Osteocyte (in vitro differentiated cells): Measurements from ENCODE around the gene ACTR1A. TPM values are rescaled to one million over a fixed set of nuclear protein-coding genes. Genes with fewer than 3 reads are reported as not detected.

Experiments used
- DNase-seq: peaks from one replicate; pipeline ENCODE4 v3.0.0; 2021; ENCODE audit warnings: mixed read lengths; ENCODE audit not compliant: unreplicated experiment; ENCODE audit errors: extremely low spot score
- H3K27ac Mint-ChIP-seq: one replicate; pipeline ENCODE4 v1.8.0; 2021; ENCODE audit warnings: mild to moderate bottlenecking, mixed read lengths; ENCODE audit not compliant: unreplicated experiment
- H3K27me3 Mint-ChIP-seq: one replicate; pipeline ENCODE4 v1.8.0; 2021; ENCODE audit warnings: mixed read lengths; ENCODE audit not compliant: unreplicated experiment
- H3K36me3 Mint-ChIP-seq: one replicate; pipeline ENCODE4 v1.8.0; 2021; ENCODE audit warnings: mixed read lengths; ENCODE audit not compliant: unreplicated experiment
- H3K4me1 Mint-ChIP-seq: one replicate; pipeline ENCODE4 v1.8.0; 2021; ENCODE audit warnings: mixed read lengths; ENCODE audit not compliant: unreplicated experiment
- H3K4me3 Mint-ChIP-seq: one replicate; pipeline ENCODE4 v1.8.0; 2021; ENCODE audit warnings: mild to moderate bottlenecking, moderate library complexity, mixed read lengths; ENCODE audit not compliant: unreplicated experiment
- H3K9me3 Mint-ChIP-seq: one replicate; pipeline ENCODE4 v1.8.0; 2021; ENCODE audit warnings: mixed read lengths; ENCODE audit not compliant: unreplicated experiment
- CTCF ChIP-seq: fragments of 200-600 bp; sonication (generic); IDR thresholded peaks from 2 replicates; pipeline ENCODE4 v1.5.0; 2021; ENCODE audit warnings: antibody characterized with exemption, mild to moderate bottlenecking, moderate library complexity
- microRNA-seq: library from miRNA; unstranded; fragments of <30 nt; microRNA quantifications from one replicate; pipeline ENCODE4 v1.1.0, GENCODE V29; 2020; ENCODE audit not compliant: unreplicated experiment
- total RNA-seq: library from RNA; stranded (reverse); gene quantifications from 2 replicates; pipeline ENCODE4 v1.2.1, GENCODE V29; 2021

ACTR1A gene
- total RNA-seq, 1 donor from 2014 or later, result 123 TPM

- H3K27me3 Mint-ChIP-seq, result peaks cover 13% of the 10 kb centered on the region
- no peaks in the 10 kb centered on the region for H3K9me3 Mint-ChIP-seq
- no peaks in the 10 kb centered on the region for H3K36me3 Mint-ChIP-seq
- H3K27ac Mint-ChIP-seq, result peak within 1 kb of the TSS; percentile 89
- no peak for TF ChIP-seq CTCF
- H3K4me1 Mint-ChIP-seq, result peaks cover 17% of the 10 kb centered on the region
- DNase-seq, result peak; percentile 98
- peak within 1 kb of the TSS; percentile 92 for H3K4me3 Mint-ChIP-seq
Observed at GRCh38 chr10:102432162-102432950, 70.2 kb downstream of the ACTR1A start, which contains the start of gene CUEDC2. TSS of gene CUEDC2 (minus strand) at chr10:102432574. CDS start at chr10:102425188, 7,386 bp downstream.

- Mint-ChIP-seq H3K27me3 (peaks cover 10% of the 10 kb centered on the region), H3K4me3 (peak overlapping the region; percentile 92), H3K9me3 (no peaks in the 10 kb centered on the region), H3K36me3 (no peaks in the 10 kb centered on the region), H3K27ac (peak overlapping the region; percentile 89), H3K4me1 (peaks cover 17% of the 10 kb centered on the region)
- TF ChIP-seq CTCF, result no peak
- DNase-seq, result no peak
Observed at GRCh38 chr10:102431452-102432124, 70.9 kb downstream of the ACTR1A start.

DNA sequence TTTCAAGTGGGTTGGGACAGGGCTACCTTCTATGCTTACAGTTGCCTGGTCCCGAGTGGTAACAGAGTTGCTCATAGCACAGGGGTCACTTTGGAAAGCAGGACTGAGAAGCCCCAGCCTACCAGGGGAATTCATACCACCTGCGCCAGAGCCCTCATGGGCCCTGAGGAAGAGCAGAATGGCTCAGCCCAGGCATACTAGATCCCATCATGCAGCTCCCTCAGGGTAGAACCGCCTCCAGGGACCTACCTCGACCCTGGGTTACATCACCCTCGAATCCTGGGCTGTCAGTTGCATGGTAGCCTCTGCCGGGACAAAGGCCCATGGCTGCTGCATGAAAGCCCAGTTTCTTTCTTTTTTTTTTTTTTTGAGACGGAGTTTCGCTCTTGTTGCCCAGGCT, 73.0 kb downstream of the ACTR1A start:
- Mint-ChIP-seq H3K27ac (no peak overlapping the region), H3K27me3 (peaks cover 1% of the 10 kb centered on the region), H3K4me3 (no peak overlapping the region), H3K9me3 (no peaks in the 10 kb centered on the region), H3K4me1 (peaks cover 9% of the 10 kb centered on the region), H3K36me3 (peaks cover 1% of the 10 kb centered on the region)
- no peak for TF ChIP-seq CTCF
- DNase-seq, result no peak

Small RNAs within 50 kb of the gene (microRNA-seq; reads per million reads assigned to microRNA genes)
- 31.8 reads per million, percentile 38 among the genes with 10 or more reads in this experiment for gene MIR146B

Other genes with a start within 250 kb of the ACTR1A start
- 32.5 and 38.6 TPM in 2 replicates for gene NFKB2, start 107.0 kb downstream of the ACTR1A start, total RNA-seq
- 0.99 and 1.8 TPM in 2 replicates for gene PSD, start 83.9 kb downstream of the ACTR1A start, total RNA-seq
- 9.8 and 10.5 TPM in 2 replicates for gene FBXL15, start 81.9 kb downstream of the ACTR1A start, total RNA-seq
- gene CUEDC2, start 70.1 kb downstream of the ACTR1A start, total RNA-seq, result 81.3 and 82.1 TPM in 2 replicates
- gene C10orf95, start 51.2 kb downstream of the ACTR1A start, total RNA-seq, result not detected in 2 replicates
- 16.4 and 16.9 TPM in 2 replicates for gene SUFU, start 1.3 kb upstream of the ACTR1A start, total RNA-seq
- 63.9 and 66.8 TPM in 2 replicates for gene TRIM8, start 141.8 kb upstream of the ACTR1A start, total RNA-seq
- gene ARL3, start 211.7 kb upstream of the ACTR1A start, total RNA-seq, result 11.6 and 12.6 TPM in 2 replicates
- 6.9 and 8.1 TPM in 2 replicates for gene SFXN2, start 211.9 kb upstream of the ACTR1A start, total RNA-seq
- 66.7 and 68.7 TPM in 2 replicates for gene WBP1L, start 241.2 kb upstream of the ACTR1A start, total RNA-seq